Measurements from ENCODE around the gene RPL38.

DNA sequence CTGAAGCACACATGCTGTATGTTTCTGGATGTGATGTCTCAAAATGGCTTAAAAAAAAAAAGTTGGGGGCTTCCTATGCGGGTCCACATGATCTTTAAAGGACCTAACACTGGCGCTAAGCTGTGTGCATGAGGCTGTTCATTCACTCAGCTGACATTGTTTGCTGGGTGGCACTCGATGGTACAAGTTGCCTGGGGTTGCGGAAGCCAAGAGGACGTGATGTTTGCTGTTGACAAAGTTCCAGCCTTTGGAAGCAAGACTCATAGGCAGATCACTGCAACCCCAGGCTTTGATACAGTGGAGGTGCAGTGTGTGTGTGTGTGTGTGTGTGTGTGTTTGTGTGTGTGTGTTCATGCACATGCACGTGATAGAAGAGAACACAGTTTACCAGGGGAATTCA, 41.1 kb downstream of the RPL38 start:
- TF ChIP-seq, protein P1, sequence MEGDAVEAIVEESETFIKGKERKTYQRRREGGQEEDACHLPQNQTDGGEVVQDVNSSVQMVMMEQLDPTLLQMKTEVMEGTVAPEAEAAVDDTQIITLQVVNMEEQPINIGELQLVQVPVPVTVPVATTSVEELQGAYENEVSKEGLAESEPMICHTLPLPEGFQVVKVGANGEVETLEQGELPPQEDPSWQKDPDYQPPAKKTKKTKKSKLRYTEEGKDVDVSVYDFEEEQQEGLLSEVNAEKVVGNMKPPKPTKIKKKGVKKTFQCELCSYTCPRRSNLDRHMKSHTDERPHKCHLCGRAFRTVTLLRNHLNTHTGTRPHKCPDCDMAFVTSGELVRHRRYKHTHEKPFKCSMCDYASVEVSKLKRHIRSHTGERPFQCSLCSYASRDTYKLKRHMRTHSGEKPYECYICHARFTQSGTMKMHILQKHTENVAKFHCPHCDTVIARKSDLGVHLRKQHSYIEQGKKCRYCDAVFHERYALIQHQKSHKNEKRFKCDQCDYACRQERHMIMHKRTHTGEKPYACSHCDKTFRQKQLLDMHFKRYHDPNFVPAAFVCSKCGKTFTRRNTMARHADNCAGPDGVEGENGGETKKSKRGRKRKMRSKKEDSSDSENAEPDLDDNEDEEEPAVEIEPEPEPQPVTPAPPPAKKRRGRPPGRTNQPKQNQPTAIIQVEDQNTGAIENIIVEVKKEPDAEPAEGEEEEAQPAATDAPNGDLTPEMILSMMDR (IDR thresholded peaks at IDR 0.05), result no peak
- no peak for TF ChIP-seq EZH2 (IDR thresholded peaks at IDR 0.05; ENCODE audit: borderline replicate concordance, insufficient read depth, low read depth, low read length, poor library complexity, severe bottlenecking)
